GM19240 (cell line): Measurements from ENCODE around the gene MYL10.

Experiments used
- DNase-seq: peaks from one replicate; pipeline ENCODE4 v3.0.0; 2011; ENCODE audit warnings: low spot score; ENCODE audit not compliant: insufficient read length

The MYL10 gene

GRCh38 chr7:101575168-101575567, 53.9 kb downstream of the MYL10 start:
- DNase-seq: no peak

DNA sequence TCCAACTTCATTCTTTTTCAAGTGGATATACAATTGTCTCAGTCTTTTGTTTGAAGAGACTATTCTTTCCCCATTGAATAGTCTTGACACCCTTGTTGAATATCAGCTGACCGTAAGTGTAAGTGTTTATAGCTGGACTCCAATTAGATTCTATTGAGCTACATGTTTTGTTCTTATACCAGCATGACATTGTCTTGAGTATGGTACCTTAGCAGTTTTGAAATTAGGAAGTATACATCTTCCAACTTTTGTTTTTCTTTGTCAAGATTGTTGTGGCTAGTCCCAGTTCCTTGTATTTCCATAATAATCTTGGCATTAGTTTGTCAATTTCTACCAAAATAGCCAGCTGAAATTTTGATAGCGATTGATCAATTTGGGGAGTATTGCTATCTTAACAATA, 56.9 kb downstream of the MYL10 start:
- no peak for DNase-seq

- no peak for DNase-seq
Observed at GRCh38 chr7:101567230-101567629, 61.9 kb downstream of the MYL10 start.

DNA sequence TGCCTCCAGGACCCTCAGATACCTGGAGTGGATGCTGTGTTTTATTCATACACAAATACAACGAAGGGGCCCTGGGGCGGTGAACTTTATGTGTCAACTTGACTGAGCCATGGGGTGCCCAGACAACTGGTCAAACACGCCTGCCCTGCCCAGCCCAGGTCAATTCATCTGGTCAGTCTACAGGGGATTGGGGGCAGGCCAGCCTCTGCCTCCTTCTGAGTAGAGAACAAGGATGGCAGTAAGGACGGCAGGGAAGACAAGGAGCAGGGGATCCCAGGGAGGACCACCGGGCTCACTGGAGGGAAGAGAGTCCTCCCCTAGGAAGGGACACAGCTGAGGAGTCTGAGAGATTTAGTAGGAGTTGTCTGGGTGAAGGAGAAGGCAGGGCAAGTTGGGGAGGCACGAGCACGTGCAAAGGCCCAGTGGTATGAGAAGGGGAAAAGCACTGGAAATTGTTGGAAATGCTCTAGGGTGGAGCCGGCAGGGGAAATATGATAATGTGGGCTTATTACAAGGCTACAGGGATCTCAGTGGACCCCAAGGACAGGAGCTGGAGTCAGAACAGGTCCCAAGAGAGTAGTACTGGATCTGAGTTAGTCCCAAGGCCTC, 63.4 kb downstream of the MYL10 start:
- no peak for DNase-seq

DNA sequence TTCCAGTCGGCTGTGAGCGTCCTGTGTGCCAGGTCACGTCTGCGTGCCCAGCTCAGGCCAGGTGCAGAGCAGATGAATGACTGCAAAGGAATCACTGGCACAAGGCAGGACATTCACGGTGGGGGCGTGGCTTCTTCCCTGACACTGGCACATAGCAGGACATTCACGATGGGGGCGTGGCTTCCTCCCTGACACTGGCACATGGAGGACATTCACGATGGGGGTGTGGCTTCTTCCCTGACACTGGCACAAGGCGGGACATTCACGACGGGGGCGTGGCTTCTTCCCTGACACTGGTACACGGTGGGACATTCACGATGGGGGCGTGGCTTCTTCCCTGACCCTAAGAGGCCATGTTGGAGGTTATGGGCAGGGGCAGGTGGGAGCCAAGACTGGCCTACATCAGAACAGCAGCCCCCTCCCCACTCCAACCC, 64.3 kb downstream of the MYL10 start:
- no peak for DNase-seq

- DNase-seq: no peak
Observed at GRCh38 chr7:101563943-101564777, 64.9 kb downstream of the MYL10 start.
